GM18511 (cell line): ENCODE measurements around the gene POLL.
"Not testable (repeated sequence)": the region's sequence is repeated elsewhere in the genome, so short reads cannot be mapped to it uniquely, and the experiment has no call there.

Experiments
- ATAC-seq: cut with Tn5 transposase; IDR thresholded peaks from one replicate; pipeline ENCODE4 v1.9.1; 2021; ENCODE audit warnings: mild to moderate bottlenecking, moderate library complexity; ENCODE audit not compliant: unreplicated experiment

The POLL gene

DNA sequence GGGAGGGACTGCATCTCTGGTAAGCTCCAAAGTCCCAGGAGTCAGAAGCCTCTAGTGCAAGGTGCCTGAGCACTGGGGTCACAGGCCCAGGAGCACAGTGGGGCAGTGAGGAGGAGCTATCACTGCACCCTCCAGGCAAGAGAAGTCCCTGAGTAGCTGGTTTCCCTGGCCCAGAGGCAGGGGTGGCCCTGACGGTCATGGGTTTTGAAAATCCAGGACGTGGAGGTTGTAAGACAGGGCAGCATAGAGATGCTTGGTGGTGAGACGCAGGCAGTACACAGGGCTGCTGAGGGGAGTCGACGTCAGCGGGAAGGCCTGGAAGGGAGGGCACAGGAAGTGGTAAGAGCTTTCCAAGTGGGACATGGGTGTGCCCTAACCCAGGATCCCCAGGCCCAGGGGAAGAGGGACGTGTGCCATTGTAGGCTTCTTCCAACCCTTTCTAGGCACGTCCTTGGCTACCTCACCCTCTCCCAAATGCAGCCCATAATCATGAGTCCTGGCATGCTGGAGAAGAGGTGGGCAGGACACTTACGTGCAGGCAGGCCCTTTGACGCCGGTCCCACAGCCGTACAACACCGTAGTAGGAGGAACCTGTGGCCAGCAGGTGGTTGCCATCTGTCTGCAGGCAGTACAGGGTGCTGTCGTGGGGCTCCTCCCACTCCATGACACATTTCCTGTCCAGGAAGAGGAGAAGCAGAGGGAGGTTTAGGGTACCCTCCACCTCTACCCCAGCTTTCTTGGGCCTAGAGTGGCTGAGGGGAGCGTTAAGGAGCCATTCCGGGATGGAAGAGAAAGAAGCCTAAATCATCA is 23.2 kb upstream of the POLL start:
- ATAC-seq: no peak

DNA sequence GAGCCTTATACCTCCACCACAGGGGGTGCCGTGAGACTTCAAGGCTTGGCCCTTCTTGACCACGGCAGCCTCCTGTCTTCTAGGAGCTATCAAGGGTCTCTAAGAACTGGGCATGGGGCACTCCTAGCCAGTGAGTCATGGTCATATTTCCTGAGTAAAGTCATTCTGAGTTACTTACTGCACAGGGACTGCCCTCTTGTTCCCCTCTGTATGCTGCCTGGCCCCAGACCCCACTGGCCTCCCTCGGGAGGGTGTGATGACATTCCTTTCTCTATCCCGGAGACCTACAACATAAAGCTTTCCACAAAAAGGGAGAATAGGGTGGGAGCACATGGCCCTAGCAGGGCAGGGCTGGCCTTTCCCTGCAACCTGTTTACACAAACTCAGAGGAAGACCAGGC is 21.4 kb upstream of the POLL start:
- no peak for ATAC-seq

DNA sequence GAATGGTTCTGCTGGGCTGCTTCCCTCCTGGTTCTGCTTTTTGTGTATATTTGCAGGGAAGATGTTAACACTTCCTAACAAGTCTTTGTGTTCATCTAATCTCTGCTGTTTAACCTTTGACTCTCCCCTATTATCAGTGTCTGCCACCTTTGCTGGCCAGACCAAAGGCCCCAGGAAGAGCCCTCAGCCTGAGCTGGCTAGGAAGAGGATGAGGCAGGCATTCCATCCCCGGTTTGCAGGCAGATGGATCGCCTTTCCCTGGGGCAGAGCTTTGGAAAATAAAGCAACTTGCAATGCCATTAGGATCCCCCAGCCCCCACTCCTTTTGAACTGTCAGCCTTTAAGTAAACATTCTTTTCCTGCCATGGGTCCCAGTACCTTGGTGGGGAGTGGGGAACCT is 19.1 kb upstream of the POLL start:
- ATAC-seq: no peak

DNA sequence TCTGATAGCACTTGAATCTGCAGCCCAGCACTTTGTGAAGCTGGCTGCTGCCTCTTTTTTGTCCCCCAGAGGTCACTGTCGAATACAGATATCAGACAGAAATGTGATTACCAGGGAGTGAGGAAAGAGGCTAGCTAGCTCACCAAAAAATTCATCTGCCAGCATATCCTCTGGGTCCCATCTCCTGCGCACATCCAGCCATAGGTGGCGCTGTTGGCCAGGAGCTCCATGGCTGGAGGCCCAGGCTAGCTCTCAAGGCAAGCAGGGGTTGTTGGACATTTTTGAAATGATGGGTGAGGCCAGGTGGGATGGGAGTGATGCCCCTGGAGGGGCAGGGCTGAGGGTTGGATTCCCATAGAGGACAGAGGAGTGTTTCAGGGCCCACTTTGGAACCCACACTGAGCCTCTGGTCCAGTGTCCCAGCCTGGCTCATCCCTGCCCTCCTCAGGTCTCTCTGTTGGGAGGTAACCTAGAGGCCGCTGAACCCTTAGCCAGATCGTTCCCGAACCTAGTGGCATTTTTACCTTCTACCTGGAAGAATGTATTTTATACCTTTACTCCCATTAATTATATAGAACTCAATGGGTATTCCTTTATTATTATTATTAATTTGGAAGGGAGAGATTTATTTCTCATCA is 14.8 kb upstream of the POLL start:
- ATAC-seq: no peak

DNA sequence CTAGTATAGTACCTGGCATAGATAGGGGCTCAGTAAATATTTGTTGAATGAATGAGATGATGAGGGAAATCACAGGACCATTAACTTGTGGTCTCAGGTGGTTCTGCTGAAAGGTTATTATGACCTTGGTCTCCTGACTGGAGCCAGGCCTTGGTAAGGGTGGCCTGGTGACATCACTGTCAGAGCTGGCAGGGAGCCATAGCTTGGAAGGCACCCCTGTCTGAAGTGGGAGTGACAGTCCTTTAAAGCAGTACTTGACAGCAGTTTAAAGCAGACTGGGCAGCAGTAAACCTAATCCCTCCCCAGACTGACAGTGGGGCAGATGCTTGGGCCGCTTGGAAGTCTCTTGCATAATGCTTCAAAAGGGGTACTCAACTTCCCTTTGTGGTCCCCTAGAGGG is 13.5 kb upstream of the POLL start:
- no peak for ATAC-seq

DNA sequence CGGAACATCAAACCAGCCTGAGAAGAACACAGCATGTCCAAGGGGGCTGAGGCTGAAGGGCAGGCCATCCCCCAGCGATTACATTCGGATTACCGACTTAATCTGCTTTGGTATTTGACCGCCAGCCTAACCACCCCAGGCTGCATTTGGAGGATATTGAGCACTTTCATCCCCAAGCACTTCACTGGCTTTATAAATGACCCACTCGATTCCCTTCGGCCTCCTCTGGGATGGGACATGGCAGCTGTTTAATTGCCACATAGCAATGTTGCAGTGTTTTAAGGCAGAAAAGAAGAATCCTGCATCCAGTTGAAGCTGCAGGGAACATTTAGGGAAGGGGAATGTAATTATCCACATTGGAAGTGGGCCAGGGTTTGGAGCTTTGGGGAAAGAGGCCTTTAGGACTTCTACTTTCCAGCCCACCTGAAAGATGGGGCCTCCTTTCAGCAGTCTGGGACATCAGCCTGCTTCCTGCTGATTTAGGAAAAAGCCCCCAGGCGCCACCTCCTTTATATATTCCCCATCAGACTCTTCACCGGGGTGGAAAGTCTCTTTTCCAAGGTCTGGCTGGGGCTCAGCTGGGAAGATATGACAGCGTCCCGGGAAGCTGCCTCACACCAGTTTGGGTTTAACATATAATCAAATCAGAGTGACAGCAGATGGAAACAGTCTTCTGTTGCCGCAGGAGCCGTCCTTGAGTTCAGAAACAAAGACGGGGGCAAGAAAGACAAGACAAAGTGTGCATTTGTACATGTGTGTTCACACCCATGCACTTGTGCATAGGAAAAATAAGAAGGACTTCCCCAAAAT is 9.2 kb upstream of the POLL start:
- ATAC-seq: no peak

DNA sequence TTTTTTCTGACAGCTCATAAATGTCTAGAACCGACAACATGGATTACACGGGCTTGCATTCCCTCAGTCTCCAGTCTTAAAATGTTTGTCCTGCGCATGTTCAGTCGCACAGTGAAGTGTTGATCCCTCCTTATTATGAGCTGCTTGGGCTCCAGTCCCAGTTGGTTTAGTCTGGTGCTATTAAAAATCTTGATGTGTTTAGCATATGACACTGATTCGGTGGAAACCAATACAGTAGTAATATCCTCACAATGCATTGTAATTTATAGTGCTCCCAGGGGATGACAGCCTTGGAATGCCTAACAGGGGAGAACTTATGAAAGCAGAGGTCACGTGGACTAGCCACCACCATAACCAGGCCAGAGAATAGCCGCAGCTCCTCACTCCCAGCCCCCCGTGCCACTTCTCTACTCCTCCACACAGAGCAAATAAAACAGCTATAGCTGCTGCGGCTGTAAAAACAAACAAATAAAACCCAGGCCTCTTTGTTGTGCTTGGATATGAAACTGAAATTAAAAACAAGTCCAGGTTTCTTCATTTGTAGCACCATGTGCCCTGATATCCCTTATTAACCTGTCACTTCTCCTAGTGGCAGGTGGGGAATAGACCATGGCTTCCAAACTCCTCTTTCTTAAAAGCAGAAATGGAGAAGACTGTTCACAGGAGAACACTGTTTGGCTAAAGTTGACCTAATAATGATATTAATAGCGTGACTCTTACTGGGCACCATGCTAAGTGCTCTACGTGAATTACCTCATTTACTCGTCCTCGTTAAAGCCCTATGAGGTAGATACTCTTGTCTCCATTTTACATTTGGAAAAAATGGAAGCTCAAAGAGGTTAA is 7.8 kb upstream of the POLL start:
- no peak for ATAC-seq

DNA sequence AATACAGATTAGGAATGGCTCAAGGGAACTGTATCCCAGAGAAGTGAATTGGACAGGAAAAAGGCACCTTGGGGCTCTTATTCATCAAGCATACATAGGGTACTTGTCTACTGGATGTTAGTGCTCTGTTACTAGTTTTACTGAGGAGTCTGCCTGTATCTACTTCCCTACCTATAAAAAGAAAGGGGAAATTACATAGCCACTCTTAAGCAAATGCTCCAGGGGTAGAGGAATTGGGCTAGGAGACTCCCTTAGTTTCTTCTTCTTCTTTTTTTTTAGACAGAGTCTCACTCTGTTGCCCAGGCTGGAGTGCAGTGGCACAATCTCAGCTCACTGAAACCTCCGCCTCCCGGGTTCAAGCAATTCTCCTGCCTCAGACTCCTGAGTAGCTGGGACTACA is 5.3 kb upstream of the POLL start:
- ATAC-seq: not testable (repeated sequence)

DNA sequence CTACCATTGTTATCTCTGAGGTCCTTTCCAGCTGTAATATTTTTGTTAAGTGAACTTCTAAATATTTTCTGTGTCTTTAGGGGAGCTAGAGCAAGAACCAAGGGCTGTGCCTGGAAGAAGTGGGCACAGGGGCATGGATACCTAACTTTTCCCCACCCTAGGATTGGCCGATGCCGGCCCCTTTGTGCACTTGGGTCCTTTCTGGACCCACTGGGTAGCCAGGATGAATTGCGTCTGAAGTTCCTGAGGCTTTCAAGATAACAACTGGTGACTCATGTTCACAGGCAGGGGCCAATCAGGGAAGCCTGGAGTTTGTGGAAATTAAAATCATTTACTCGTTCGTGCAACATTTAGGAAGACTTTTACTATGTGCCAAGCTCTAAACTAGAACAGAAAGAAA is 822 bp upstream of the POLL start:
- ATAC-seq: no peak

DNA sequence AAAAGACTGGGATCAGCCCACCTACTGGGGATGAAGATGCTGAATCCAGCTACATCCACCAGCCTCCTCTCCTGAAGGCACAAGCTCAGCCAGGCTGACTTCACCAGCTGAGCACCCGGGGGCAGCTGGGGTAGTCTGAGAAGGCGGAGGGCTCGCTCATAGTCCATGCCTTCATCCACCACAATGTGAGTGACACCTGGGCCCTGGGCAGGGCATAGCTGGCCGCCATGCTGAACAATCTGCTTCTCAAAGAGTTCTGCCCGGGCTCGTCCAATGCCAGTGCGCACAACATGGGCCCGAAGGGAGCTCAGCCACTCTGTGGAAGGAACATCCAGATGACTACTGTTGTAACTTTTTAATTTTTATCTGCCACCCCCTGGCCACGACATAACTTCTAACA is 2.2 kb downstream of the POLL start:
- ATAC-seq: no peak

DNA sequence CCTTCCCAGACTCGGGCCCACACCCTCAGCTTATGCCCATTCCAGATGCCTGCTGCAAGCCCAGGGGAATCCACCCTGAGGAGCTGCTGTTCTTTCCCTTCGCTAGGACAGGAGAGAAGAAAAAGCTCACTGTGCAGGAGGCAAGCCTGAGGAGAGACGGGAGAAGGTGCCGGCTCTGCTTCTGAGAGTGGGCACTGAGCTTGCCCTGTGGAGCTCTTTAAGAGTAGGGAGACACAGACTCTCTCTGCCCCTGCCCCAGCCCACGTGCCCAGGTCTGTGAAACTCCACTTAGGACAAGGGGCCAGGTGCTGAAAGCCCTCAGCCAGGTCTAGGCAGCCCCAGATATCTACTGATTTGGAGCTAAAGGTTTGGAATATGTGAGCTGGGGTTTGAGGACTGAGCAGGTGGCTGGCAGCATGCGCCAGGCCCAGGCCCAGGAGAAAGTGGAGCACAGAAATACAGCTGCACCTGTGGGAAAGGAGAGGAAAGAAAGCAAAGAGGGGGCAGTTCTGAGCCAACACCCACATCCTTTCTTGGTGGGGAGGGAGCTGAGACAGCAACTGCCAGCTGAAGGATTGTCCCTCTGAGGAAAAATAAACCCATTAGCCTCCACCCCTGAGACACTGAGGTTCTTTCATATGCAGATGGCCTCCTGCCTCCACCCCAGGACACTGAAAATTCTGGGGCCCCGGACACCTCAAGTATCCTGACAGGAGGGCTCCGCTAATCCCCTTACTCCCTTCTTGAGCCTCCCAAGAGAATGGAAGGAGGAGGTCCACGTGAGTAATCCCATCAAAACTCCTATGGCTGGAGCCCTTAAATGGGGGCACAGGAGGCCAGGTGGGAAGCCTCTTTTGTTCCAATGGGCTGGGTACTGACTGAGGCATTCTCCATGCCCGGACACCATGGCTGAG is 7.3 kb downstream of the POLL start:
- ATAC-seq: no peak

DNA sequence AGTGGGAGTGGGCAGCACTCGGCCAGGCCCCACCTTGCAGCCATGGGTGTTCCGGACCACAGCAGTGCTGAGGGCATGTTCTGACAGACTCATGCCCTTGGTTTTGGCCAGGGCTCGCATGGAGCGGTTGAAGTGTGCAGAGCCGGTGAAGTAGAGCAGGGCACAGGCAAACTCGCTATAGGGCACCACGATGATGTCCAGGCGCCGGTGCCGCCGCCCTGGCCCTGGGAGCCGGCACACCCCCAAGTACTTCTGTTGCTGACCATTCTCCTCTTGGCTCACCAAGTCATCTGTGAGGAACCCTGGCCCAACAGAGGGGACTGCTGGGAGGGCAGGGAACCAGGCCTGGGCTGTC is 8.6 kb downstream of the POLL start:
- no peak for ATAC-seq

DNA sequence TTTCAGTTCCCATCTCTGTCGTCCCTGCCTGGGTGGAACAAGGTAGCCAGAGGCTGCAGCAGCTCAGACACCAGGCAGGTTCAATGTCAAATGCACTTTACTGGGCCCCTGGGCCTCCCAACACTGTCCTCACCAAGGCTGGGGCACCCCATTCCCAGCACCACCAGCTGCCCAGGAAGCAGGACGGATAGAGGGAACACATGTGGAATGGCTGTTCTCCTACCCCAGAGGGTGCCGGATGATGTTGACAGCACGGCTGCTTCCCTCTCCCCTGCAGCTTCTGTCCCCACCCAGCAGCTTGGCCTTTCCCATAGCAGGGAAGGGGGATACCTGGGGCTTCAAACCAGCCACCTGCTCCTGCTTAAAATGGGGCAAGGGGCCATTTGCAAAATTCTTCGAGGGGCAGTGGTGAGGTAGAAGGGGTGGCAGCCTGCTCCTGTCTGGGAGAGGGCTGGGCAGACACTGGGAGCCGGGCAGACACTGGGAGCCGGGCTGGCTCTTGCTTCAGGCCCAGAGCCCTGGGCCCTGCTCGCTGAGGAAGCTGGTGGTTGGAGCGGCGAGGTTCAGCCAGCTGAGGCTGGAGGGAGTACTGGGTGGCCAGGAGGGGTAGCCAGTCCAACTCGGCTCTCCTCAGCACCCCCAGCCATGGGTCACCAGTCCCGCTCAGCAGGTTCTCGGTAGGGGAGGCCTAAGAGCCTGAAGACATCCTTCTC is 9.1 kb downstream of the POLL start:
- ATAC-seq: no peak

DNA sequence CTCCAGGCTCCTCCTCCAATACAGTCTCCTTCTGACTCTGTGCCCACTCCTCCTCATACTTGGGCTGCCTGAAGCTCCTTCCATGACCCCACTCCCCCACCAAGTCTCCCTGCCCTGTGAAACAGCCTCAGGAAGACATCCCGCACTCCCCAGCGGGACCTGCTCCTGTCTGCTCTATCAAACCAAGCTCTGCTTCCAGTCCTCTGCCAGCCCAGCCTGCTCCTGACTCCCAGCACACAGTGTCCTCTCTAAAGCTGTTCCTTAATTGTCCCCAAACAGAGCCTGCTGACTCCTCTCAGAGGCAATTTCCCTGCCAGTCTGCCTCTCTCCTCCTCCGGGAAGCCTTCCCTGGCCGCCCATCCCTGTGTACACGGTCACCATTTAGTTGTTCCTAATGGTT is 9.9 kb downstream of the POLL start:
- no peak for ATAC-seq

DNA sequence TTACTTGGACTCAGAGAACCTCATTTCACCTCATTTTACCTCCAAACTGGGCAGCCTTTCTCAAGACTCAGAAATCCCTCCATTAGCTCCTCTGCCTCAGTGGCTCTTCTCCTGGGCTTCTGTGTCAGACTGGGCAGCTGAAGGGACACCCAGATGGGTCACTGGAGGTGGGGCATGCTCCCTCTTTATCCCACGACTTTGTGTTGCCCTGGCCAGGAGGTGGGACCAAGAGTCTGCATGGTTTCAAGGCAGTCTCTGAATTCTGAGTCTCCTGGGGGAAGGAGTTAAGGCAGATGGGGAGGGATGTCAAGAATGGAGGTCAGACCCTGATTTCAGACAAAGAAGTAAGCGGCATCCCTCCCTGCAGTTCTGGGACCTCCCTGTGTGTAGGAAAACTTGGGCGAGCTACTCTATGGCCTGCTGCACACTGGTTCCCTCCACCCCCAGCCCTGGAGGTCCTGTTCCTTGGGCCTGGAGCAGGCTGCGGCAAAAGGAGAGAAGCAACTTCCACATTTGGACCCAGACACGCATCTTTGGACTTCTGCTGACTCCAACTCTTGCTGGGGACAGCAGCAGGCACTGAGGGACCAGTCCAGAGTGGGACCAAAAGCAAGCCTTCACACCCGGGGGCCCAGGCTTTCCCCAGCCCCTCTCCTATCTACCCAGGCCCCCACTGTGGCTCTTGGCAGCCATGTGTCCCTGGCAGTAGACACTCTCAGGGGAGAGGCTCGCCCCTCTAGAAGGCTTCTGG is 10.8 kb downstream of the POLL start:
- ATAC-seq: no peak

DNA sequence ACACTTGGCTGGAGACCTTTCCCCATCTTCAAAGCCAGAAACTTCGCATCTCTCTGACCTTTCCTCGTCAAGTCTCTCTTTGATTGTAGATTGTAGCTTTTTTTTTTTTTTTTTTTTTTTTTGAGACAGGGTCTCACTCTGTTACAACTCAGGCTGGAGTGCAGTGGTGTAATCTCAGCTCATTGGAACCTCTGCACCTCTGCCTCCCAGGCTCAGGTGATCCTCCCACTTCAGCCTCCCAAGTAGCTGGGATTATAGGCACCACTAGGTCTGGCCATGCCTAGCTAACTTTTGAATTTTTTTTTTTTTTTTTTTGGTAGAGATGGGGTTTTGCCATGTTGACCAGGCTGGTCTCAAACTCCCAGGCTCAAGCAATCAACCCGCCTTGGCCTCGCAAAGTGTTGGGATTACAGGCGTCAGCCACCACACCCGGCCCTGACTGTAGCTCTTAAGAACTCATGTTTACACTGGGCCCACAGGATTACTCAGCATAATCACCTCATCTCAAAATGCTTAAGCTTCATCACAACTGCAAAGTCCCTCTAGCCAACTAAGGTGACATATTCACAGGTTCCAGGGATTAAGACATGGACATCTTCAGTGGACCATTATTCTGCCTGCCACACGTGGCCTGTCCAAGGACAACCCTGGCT is 11.7 kb downstream of the POLL start:
- ATAC-seq: no peak

DNA sequence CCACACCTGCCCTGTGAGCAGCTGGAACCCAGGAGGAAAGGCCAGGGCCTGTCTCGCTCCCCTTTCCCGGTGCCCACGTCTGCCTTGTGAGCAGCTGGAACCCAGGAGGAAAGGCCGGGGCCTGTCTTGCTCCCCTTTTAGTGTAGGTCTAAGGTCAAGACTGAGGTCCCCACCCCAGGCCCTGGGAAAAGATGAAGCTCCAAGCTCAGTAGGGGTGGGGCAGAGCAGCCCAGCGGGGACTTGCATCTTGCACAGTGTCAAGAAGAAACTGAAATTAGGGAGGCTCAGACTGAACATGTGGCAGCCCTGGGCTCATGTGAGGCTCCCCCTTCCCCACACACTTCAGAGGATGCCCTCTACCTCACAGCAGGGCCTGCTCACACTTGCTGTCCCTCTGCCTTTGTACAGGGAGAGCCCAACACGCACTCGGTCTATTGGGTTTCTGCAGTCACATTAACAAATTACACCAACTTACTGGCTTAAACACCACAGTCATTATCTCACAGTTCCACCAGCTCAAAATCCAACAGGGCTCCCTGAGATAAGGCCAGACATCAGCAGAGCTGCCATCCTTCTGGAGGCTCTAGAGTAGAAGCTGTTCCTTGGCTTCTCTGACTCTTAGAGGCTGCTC is 12.4 kb downstream of the POLL start:
- no peak for ATAC-seq

DNA sequence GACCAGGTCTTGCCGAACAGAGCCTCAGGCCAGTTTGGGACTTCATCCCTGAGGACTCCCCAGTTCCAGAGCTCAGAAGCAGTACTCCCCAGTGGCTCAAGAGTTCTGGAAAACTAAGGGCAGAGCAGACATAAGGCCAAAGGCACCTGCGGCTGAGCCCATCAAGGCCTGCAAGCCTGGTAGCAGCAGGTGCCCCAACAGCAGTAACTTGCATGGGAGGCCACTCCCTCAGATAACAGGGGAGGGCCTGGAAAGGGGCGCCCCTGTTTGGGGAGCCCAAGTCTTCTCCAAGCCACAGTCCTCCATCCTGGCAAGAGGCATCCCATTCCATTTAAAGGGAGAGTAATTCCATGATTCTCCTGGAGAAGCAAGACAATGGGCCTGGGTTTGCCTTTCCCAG is 13.0 kb downstream of the POLL start:
- no peak for ATAC-seq
